ENCODE measurements around the gene ZNF804B.
"Not testable (repeated sequence)": the region's sequence is repeated elsewhere in the genome, so short reads cannot be mapped to it uniquely, and the experiment has no call there.

ZNF804B gene

DNA sequence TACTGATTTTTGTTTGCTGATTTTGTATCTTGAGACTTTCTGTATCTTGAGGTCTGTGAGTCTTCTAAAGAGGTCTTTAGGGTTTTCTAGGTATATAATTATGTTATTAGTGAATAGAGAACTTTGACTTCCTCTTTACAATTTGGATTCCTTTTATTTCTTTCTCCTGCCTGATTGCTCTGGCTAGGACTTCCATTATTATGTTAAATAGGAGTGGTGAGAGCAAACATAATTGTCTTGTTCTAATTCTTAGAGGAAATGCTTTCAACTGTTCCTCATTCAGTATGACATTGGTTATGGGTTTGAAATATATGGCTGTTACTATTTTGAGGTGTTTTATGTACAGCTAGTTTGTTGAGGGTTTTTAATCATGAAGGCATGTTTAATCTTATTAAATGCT lies 344.1 kb downstream of the ZNF804B start:
- no peak for DNase-seq

DNA sequence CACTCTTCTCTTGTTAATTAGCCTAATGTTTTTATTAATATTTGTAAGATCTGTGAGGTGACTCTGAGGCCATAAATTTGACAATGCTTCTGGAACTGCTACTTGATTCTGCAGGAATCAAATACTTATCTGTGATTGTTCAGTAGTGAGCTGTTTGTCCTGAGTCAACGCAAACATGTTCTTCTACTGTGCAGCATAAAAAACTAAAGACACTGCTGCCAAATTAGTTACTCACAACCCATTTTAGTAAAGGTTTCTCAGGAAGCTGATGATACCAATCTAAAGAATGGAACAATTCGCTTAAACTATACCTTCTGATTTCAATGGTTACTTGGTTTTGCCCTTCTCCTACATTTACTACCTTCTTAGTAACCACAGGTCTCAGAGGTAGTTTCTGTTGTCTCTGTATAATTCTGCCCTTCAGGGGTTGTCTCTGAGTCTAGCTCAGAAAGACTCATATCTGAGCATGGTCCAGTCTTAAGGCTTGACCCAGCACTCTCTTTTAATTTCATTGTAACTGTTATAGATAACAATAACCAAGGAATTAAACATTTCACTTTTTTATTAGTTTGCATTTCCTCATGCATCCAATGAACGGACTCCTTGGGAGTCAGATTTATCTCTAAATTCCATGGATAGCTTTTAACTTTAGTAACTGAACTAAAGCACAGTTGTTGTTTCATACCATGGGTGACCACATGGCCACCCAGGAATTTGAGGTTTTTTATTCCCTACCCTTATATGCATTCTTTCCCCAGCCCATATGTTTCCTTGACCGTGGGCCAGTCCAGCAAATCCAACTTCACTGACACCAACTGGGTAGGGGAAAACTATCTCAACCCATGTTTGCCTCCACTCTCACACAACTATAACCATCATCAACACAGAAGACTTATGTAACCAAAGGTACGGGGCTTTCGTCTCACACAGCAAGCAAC lies 345.5 kb downstream of the ZNF804B start:
- no peak for DNase-seq

DNA sequence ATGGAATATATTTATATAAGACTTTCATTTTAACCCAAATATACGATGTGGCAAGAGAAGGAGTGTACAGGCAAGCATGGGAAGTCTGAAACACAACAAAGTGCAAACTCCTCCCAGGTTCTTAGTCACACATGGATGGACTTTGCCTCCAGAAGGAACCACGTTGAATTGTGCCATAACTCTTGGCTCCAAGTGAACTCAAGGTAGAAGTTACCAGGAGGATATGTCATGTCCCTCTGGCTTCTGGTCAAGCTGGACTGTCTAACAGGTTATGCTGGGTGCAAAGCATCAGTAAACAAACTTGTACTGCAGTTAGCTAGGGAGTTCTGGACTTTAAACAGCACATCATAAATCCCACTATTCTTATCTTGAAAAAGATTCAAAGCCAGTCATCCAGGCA lies 364.4 kb downstream of the ZNF804B start:
- DNase-seq: no peak

DNA sequence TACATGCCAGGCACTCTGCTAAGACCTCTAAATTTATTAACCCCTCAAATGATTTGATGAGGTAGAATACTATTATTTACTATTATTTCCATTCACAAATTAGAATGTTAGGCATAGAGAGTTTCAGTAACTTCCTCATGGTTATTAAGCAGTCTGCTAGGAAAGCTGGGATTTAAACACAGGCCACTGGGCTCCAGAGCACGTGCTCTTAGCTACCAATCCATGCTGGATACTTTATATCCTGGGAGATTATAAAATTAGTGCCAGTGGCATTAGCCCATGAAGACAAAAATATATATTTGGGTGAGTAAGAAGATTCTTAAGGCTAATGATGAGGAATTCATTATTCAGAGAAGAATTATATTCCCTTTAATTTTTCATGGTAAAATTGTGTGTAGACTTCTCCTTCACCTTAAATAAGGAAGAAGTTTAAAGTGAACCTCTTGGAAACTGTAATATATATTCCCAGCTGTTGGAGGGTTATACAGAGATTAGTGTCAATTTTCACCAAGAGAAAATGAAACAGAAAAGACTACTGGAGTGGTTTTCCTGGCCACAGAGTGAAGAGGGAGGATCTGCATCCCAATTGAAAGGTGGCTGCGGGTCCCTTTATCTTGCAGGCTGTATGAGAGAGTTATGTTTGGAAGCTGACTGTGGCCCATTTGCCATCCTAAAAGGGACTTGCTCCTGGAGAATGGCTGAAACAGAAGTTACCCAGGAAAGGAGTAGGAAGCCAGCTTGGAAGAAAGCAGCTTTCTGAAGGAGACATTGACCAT lies 370.3 kb downstream of the ZNF804B start:
- no peak for DNase-seq

DNA sequence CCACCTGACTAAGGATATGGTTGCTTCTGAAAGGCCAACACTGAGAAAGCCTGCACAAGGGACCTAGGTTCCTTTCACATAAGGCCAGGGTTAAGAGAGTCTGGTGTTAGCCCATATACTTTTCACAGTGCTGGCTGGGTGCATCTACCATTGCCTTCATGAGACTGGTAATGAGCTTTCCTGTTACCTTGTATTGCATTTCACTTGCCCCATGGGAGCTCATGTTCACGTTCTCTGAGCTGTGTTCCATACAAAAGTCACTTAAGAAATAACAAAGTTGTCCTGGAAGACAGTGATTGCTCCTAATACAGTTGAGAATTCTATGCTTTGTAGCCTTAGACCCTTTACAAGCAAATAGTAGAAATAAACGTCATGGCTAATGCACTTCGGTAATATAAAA lies 373.9 kb downstream of the ZNF804B start:
- no peak for DNase-seq

DNA sequence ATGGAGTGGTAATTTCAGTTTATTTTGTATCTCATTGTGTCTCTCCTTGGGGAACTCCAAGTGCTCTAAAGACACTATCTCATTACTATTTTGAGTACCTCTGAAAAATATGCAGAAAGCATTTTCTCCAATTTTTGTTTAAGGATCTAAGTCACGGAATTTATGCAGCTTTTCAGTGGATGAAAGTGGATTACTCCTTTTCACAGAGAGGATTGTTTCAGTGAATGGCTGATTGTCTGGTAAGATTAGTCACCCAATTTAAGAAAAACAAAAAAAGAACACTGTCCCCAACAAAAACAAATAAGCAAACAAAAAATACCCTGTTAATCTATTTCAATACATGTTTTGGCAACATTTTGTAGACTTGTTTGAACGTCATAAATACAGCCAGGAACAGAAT lies 374.3 kb downstream of the ZNF804B start:
- no peak for DNase-seq

DNA sequence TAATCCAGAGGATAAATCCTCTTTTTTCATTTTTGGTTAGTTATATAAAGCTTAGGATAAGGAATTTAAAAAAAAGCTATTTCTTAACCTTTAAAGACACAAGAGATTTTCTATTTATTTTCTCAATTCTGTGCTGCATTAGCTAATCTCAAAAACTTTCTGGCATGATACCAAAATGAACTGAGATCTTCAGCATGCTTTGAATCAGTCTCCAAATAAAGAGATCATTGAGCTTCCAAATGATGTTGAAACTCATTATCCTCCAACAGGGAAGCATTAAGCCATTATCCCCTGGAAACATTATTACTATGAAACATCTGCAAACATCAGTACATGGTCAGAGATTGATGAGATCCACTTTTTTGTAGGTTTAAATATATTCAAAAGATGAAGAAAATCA lies 386.3 kb downstream of the ZNF804B start:
- no peak for DNase-seq

DNA sequence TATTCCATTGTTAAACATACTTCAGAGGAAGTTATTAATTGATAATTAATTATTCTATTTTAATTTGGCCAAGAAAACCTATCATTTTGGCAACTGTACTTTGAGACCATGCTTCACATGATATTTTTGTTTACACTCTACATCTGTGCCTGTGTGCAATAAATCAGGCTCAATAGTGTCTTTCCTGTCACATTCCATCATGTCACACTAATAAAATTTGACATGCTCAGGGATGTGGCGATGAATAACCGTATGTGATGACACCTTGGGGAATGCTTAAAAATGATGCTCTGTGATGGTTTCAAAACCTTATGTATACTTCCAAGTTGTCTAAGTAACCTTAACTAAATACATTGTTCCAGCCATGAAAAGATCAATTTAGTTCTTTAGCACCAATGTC lies 400.6 kb downstream of the ZNF804B start:
- DNase-seq: no peak

DNA sequence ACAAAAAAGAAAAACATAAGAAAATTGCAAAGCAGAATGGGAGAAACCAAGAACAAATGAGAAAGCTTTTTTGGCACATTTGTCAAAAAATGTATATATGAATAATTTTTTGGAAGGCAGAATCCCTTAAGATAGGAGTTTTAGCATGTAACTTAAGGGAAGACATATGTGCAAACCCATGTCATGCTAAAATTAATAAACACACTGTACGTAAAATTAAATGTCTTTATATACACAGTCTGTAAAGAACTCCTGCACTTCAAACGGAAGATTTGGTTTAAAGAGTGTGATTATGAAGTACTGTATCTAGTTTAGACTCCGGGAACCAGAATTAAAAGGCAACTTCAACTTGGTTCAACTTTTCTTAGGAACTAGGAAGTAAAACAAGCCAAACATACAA lies 405.9 kb downstream of the ZNF804B start:
- no peak for DNase-seq

DNA sequence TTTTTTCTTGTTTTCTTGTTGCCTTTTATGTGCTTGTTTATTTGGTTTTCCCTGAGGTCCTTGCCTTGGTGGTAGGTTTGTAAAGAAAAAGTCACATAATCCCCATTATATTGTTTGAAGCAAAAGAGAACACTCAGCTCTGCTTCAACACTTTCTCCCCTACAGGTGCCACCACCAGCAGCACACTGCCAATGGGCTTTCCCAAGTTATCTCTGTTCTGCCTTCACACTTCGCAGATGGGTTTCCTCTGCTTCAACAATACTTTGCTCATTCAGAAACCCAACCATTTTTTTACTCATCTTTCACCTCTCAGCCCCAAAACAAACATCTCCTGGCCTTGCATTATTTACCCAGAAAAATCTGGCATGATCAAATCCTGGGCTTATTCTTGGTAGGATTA lies 411.1 kb downstream of the ZNF804B start:
- no peak for DNase-seq

DNA sequence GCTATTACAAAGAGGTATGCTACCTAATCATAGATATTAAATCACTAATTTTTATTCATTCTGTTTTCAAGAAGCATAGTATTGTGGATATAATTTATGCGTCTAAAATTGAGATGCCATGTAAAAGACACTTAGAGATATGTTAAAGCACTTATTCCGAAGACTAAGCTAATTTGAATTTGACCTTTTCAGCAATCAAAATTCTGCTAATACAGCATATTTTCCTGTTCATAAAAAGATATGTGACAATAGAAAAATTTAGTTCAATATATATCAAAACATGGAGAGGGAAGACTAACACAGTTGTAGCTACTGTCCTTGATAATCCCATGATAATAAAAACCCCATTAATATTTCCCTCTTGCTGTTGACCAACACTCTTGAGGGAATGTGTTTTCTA lies 422.6 kb downstream of the ZNF804B start:
- DNase-seq: no peak

DNA sequence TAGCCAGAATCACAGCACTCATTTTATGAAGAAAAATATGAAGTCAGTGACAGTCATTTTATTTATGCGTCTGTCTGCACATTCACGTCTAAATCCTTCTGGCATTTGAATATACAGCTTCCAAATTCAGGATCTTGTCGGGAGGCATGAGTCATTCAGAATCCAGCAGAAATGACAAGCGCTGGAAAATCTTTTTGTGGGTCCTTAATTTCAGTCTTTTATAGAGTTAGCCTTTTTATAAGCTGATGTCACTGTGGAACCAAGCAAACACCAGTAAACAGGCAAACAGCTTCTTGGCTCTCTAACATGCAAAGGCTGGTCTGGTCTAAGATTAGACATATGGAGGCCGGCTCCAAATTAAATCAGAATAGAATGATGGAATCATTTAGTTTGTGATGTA lies 424.2 kb downstream of the ZNF804B start:
- no peak for DNase-seq

DNA sequence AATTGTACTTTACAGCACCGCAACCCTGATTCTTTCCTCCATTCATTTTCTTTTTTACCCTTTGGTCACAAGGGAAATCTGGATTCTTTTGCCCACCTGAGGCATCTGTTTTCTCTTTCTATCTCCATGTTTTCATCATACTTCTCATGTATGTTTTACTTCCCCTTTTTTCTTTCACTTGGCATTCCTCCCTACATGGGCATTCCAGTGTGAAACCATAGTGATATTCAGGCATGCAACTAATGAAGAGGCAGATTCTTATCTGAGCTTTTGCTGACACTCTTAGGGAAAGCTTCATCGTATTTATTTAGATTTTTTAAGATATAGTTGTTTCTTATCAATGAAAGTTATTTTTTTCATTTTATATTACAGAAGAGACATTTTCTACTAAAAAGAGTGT lies 441.3 kb downstream of the ZNF804B start:
- DNase-seq: no peak

DNA sequence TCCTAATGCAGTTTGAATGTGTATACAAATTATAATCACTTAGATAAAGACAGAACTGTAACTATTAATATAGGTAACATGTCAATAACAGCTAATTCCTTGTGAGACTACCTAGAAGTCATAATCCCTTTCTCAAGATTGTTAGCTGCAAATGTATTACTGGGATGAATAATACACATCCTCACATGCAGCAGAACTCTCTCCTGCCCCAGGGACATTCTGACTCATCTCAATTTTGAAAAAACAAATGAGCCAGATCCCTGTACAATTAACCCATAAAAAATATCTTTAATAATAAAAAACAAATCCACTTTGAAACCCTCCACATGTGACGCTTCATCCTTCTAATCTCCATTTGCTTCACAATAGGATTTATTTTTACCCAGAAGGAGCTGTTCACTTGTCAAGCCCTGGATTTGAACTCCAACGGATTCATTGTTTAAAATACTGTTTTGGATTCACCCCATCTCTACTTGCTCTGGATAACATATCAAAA lies 464.4 kb downstream of the ZNF804B start:
- no peak for DNase-seq

DNA sequence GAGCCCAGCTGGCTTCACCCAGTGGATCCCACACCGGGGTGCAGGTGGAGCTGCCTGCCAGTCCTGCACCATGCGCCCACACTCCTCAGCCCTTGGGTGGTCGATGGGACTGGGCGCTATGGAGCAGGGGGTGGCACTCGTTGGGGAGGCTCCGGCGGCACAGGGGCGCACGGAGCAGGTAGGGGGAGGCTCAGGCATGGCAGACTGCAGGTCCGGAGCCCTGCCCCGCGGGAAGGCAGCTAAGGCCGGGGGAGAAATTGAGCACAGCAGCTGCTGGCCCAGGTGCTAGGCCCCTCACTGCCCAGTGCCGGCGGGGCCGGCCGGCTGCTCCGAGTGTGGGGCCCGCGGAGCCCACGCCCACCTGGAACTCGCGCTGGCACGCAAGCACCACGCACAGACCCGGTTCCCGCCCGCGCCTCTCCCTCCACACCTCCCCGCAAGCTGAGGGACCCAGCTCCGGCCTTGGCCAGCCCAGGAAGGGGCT lies 469.2 kb downstream of the ZNF804B start:
- DNase-seq: not testable (repeated sequence)

DNA sequence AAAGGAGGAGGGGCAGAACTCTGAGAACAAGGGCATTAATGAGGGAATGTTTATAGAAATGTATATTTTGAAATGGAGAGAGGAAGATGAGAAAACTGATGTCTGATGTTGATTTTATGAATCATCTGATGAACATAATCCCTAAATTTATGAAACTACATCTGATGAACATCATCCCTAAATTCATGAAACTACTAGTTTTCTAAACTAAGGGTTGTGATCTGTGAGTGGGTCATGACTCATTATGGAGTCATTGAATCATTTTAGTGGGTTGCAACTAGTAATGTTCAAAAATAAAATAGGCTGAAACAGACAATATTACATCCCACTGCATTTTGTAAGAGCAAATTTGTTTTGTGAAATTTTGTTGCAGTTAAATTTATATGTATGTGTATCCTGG lies 478.7 kb downstream of the ZNF804B start:
- no peak for DNase-seq

DNA sequence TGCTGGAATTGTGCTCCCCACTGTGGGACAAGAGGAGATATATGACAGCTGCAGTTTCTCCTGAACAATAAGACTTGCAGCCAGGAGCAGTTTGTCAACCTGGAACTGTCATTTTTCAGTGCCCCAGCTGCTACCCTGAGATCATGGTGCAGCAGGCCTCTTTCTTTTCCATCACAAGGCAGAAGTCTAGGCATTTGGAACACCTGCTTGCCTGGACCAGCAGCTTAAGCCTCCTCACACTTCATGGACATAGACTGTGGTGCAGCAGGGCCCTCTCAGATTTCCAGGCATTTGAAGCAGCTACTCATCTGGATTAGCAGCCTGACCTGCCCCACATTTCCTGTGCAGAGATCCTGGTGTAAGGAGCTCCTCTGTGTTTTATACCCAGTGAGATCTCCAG lies 486.7 kb downstream of the ZNF804B start:
- no peak for DNase-seq

DNA sequence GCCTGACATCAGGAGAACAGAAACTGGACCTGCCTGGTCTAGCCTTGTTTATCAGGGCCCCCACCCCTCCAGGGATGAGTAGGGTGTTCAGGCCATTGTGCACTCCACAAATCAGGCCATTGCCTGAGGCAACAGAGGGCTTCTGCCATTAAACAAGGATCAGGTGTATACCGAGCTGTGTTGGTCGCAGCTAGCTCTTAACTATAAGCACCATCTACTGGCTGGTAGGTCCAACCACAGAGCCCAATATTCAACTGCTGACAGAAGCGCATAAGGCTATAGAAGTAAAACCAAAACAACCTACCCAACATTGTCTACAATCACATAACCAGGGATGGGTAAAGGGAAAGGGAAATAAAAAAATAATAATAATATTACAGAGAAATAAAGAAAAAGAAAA lies 487.7 kb downstream of the ZNF804B start:
- DNase-seq: no peak

DNA sequence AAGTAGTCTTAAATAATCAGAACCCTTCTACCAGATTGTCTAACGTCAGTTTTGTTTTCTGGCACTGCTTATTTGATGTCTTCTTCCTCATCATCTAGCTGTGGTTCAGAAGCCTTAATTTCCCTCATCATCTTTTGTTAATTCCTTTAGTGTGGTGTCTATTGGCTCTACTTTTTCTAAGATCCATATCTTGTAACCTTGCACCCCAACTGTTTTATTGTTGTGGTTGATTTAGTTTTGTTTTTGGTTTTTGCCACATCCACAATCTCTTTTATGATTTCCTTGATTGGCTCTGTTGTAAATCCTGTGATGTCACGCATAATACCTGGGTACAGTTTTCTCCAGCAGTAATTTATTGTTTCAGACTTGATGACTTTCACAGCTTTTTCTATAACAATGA lies 499.6 kb downstream of the ZNF804B start:
- DNase-seq: no peak

DNA sequence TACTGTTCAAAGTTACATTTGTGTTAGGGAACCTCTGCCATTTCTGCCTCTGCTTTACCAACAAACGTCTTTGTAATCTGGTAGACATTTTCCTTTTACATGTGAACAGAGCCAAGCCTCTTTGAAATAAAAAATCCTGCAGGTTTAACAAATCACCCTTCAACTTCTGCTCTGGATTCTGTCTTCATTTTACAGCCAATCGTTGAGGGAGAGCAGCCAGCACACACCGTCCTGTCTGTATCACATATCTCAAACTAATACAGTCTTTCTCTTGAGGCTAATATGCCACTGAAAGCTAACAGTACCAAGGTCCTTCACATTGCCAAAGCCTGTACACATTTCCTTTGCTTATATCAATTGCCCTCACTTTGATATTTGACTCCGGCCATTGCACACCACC lies 504.6 kb downstream of the ZNF804B start:
- DNase-seq: no peak

DNA sequence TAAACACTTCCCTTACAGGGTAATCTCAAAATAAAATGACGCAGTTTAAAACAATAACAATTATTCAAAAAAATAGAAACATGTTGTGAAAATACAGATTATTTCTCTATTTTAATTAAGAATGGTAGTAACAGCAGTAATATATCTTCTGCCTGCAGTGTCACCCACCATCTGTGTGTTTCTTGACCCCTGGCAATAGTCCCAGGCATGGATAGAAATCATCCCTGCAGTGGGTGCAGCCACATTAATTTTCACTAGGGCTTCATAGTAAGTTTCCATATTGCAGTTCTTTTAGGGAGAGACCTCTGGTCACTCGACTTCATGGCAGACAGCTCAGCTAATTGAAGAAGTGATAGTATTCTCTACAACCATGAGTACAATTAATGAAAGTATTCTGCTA lies 506.1 kb downstream of the ZNF804B start:
- DNase-seq: no peak

DNA sequence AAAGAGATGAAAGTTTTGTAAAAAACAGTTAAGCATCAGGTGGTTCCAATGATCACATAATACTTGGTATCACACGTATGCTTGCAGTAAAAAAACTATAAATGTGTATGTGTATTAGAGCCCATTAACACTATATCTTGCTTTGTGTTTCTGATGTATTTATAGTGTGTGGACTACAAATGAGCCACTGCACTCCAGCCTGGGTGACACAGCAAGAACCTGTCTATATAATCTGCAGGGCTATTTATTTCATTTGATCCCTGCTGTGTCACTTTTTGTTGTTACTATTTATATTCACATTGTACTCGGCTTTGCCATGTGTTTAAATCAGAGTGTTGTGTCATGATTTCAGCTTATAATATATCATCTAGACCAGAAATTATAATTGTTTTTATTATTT lies 523.8 kb downstream of the ZNF804B start:
- DNase-seq: no peak

DNA sequence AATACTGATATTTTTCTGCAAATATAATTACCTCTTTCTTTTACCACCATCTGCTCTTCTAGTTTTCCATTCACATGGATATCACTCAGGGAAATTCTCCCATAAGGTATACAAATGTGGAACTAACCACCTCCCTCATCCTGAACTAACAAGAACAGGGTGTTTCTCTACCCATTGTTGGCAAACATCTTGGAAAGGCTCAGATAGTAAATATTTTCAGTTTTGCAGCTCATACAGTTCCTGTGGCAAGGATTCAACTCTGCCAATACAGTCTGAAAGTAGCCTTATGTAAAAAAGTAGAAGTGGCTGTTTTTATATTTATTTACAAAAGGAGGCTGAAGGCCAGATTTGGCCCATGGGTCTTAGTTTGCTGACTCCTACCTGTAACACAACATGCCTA lies 549.0 kb downstream of the ZNF804B start:
- no peak for DNase-seq

DNA sequence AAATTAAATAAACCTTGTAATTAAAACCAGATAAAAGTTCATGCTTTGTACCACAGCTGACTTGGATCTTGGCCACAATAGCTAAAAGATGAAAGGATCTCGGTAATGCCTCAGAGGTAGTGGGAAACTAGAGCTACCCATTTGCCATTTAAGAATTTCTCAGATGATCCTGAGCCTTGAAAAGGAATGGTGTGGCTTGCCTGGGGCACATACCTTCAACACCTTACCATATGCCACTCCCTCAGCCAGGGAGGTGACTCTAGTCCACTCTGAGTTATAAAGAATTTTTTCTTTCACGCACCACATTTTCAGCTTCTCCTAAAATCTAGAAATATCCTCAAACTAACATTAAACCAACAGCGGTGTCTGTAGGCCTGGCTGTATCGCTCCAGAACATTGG lies 552.4 kb downstream of the ZNF804B start:
- no peak for DNase-seq

Measured in activated CD4-positive, alpha-beta T cell treated with anti-CD3 and anti-CD28 coated beads, Interleukin-2, amount 50 U/mL, for 1 hour (primary cell).